Calu3 (cell line): ENCODE results near the gene DRAM1. TPM values are rescaled to one million over a fixed set of nuclear protein-coding genes. Genes with fewer than 3 reads are reported as not detected.
"Not testable (repeated sequence)": the region's sequence is repeated elsewhere in the genome, so short reads cannot be mapped to it uniquely, and the experiment has no call there.

Source experiments
- BruUV-seq: library from RNA; stranded (reverse); fragments of 400-500 nt; replicated peaks from 2 replicates; lab custom pipeline; 2021; lab: Mats Ljungman, UMichigan
- CTCF ChIA-PET: fragments of 300-600 bp; sonication (Branson Sonifier 250); formaldehyde crosslinking; loops from one replicate; lab custom pipeline; 2022; ENCODE audit warnings: antibody characterized with exemption; lab: Charles Lee
- DNase-seq: peaks from one replicate; pipeline ENCODE4 v3.0.0; 2022
- H3K27ac Mint-ChIP-seq: one replicate; pipeline ENCODE4 v1.8.0; 2022; ENCODE audit warnings: mixed read lengths; ENCODE audit not compliant: unreplicated experiment
- H3K27me3 Mint-ChIP-seq: one replicate; pipeline ENCODE4 v1.8.0; 2022; ENCODE audit warnings: mixed read lengths; ENCODE audit not compliant: unreplicated experiment
- H3K36me3 Mint-ChIP-seq: one replicate; pipeline ENCODE4 v1.8.0; 2022; ENCODE audit warnings: mild to moderate bottlenecking, moderate library complexity, mixed read lengths; ENCODE audit not compliant: insufficient read depth, unreplicated experiment
- H3K4me1 Mint-ChIP-seq: one replicate; pipeline ENCODE4 v1.8.0; 2022; ENCODE audit warnings: mild to moderate bottlenecking, low read depth, mixed read lengths; ENCODE audit not compliant: unreplicated experiment
- H3K4me3 Mint-ChIP-seq: one replicate; pipeline ENCODE4 v1.8.0; 2022; ENCODE audit warnings: mild to moderate bottlenecking, low read depth, moderate library complexity, mixed read lengths; ENCODE audit not compliant: unreplicated experiment
- H3K9me3 Mint-ChIP-seq: one replicate; pipeline ENCODE4 v1.8.0; 2022; ENCODE audit warnings: low read depth, mixed read lengths; ENCODE audit not compliant: unreplicated experiment
- CTCF ChIP-seq: fragments of 200-600 bp; IDR thresholded peaks from one replicate; pipeline ENCODE4 v1.8.0; 2022; ENCODE audit warnings: antibody characterized with exemption; ENCODE audit not compliant: unreplicated experiment
- intact Hi-C: fragments of 100-400 bp; cut with micrococcal nuclease; formaldehyde crosslinking; loops from one replicate; pipeline ENCODE4 v1.10.0; 2022; ENCODE audit not compliant: unreplicated experiment
- total RNA-seq: library from RNA; stranded (reverse); gene quantifications from 2 replicates; pipeline ENCODE4 v1.2.3, GENCODE V29; 2022

DRAM1 gene
- total RNA-seq, 1 experiment from 2014 or later = 28.1 TPM

DNA sequence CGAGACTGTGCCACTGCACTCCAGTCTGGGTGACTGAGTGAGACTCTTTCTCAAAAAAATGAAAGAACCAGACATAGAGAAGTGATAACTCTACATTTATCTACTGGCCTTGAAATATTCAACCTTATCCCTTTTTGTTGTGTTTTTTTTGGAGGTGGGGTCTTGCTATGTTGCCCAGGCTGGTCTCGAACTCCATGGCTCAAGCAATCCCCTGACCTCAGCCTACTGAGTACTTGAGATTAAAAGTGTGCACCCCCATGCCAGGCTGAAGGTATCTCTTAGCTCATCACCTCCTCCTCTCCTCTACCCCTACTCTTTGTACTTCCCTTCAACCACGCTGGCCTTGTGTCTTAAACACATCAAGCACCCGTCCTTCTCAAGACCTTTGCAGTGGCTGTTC lies 3.8 kb downstream of the DRAM1 start:
- no peak for DNase-seq
- BruUV-seq = no TSS peak
- TF ChIP-seq CTCF = no peak
- Mint-ChIP-seq H3K27ac (no peak overlapping the region), H3K4me3 (no peak overlapping the region), H3K27me3 (no peaks in the 10 kb centered on the region), H3K36me3 (peaks cover 17% of the 10 kb centered on the region), H3K4me1 (peaks cover 21% of the 10 kb centered on the region), H3K9me3 (no peaks in the 10 kb centered on the region)
- intact Hi-C loops = no loop called here
- CTCF ChIA-PET = interaction anchor here (0.7 kb wide), 1 partner anchor 73 kb away, joined by 3 read pairs; no protein-coding TSS in a partner anchor

GRCh38 chr12:101884174-101884573 lies 6.8 kb downstream of the DRAM1 start:
- intact Hi-C loops = no loop called here
- DNase-seq = no peak
- Mint-ChIP-seq H3K36me3 (no peaks in the 10 kb centered on the region), H3K9me3 (no peaks in the 10 kb centered on the region), H3K4me1 (peaks cover 25% of the 10 kb centered on the region), H3K4me3 (no peak overlapping the region), H3K27me3 (no peaks in the 10 kb centered on the region), H3K27ac (peak overlapping the region; percentile 11)
- CTCF ChIA-PET = interaction anchor here (0.6 kb wide), 1 partner anchor 246 kb away, joined by 5 read pairs; no protein-coding TSS in a partner anchor
- no TSS peak for BruUV-seq
- TF ChIP-seq CTCF = no peak

- H3K9me3 Mint-ChIP-seq, H3K27me3 Mint-ChIP-seq, intact Hi-C loops, H3K4me3 Mint-ChIP-seq, H3K36me3 Mint-ChIP-seq, BruUV-seq, DNase-seq: not testable (repeated sequence)
- H3K4me1 Mint-ChIP-seq = peaks cover 25% of the 10 kb centered on the region
- peak overlapping the region; percentile 11 for H3K27ac Mint-ChIP-seq
- CTCF ChIA-PET = interaction anchor here (0.6 to 0.7 kb wide), 2 partner anchors 34 to 246 kb away, joined by 4 to 5 read pairs; no protein-coding TSS in a partner anchor
Measured at GRCh38 chr12:101884781-101885340, 7.5 kb downstream of the DRAM1 start.

GRCh38 chr12:101885912-101886561 lies 8.7 kb downstream of the DRAM1 start:
- intact Hi-C loops = no loop called here
- DNase-seq = no peak
- no peaks in the 10 kb centered on the region for H3K27me3 Mint-ChIP-seq
- no TSS peak for BruUV-seq
- H3K4me1 Mint-ChIP-seq = peaks cover 25% of the 10 kb centered on the region
- H3K36me3 Mint-ChIP-seq = no peaks in the 10 kb centered on the region
- no peak overlapping the region for H3K4me3 Mint-ChIP-seq
- CTCF ChIA-PET = interaction anchor here (0.7 to 1.4 kb wide), 3 partner anchors 11 to 384 kb away, joined by 3 to 4 read pairs (median 4); no protein-coding TSS in a partner anchor
- H3K27ac Mint-ChIP-seq = no peak overlapping the region
- TF ChIP-seq CTCF = no peak
- no peaks in the 10 kb centered on the region for H3K9me3 Mint-ChIP-seq
